ENCODE measurements around the gene ATXN1. TPM values are rescaled to one million over a fixed set of nuclear protein-coding genes. Genes with fewer than 3 reads are reported as not detected.

The ATXN1 gene
- polyA plus RNA-seq, 1 donor from 2014 or later: 28.2 TPM

DNA sequence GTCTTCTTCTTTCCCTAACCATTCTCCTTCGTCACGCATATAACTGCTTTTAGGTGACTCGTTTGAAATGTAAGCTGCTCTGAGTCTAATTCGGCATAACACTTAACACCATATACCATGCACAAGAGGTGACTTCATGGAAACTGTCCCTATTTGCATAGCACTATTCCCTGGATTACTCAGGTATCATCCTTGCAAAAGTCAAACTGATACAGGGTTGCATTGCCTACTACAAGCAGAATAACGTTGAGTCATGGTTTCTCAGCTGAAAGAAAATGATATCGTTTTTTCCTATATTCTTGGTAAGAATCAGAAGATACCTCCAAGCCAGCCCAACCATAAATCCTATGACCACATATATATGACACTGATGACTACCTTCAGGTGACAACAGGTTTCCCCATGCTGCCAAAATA lies 227.5 kb downstream of the ATXN1 start:
- Histone ChIP-seq H3K4me3 (ENCODE audit: low read length) (no peak overlapping the region), H3F3A (ENCODE audit: insufficient read depth, low read length, poor library complexity, severe bottlenecking) (no peaks in the 10 kb centered on the region), H3K4me2 (ENCODE audit: low read length) (no peak overlapping the region), H3K9me2 (ENCODE audit: insufficient read depth, low read length) (no peaks in the 10 kb centered on the region), H3K36me3 (ENCODE audit: insufficient read depth, low read length) (no peaks in the 10 kb centered on the region), H3K79me2 (replicated peaks; ENCODE audit: insufficient read depth, low read length) (no peaks in the 10 kb centered on the region), H3K27me3 (ENCODE audit: insufficient read depth, low read depth, low read length) (no peaks in the 10 kb centered on the region), H3K9ac (ENCODE audit: low read length) (no peak overlapping the region), H4K20me1 (ENCODE audit: insufficient read depth) (no peaks in the 10 kb centered on the region), H3K9me3 (ENCODE audit: low read length) (no peaks in the 10 kb centered on the region), H2AFZ (ENCODE audit: low read depth, low read length) (no peak overlapping the region), H3K27ac (ENCODE audit: low read length) (no peak overlapping the region)
- no peak for TF ChIP-seq EP300 (conservative IDR thresholded peaks at IDR 0.05; ENCODE audit: poor library complexity, severe bottlenecking)
- no peak for TF ChIP-seq RAD21 (conservative IDR thresholded peaks at IDR 0.05)
- TF ChIP-seq MXI1 (conservative IDR thresholded peaks at IDR 0.05; ENCODE audit: poor library complexity, severe bottlenecking): no peak
- TF ChIP-seq, protein P1, sequence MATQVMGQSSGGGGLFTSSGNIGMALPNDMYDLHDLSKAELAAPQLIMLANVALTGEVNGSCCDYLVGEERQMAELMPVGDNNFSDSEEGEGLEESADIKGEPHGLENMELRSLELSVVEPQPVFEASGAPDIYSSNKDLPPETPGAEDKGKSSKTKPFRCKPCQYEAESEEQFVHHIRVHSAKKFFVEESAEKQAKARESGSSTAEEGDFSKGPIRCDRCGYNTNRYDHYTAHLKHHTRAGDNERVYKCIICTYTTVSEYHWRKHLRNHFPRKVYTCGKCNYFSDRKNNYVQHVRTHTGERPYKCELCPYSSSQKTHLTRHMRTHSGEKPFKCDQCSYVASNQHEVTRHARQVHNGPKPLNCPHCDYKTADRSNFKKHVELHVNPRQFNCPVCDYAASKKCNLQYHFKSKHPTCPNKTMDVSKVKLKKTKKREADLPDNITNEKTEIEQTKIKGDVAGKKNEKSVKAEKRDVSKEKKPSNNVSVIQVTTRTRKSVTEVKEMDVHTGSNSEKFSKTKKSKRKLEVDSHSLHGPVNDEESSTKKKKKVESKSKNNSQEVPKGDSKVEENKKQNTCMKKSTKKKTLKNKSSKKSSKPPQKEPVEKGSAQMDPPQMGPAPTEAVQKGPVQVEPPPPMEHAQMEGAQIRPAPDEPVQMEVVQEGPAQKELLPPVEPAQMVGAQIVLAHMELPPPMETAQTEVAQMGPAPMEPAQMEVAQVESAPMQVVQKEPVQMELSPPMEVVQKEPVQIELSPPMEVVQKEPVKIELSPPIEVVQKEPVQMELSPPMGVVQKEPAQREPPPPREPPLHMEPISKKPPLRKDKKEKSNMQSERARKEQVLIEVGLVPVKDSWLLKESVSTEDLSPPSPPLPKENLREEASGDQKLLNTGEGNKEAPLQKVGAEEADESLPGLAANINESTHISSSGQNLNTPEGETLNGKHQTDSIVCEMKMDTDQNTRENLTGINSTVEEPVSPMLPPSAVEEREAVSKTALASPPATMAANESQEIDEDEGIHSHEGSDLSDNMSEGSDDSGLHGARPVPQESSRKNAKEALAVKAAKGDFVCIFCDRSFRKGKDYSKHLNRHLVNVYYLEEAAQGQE (IDR thresholded peaks at IDR 0.05; ENCODE audit: borderline replicate concordance): no peak
- TF ChIP-seq SMC3 (conservative IDR thresholded peaks at IDR 0.05; ENCODE audit: poor library complexity): no peak

DNA sequence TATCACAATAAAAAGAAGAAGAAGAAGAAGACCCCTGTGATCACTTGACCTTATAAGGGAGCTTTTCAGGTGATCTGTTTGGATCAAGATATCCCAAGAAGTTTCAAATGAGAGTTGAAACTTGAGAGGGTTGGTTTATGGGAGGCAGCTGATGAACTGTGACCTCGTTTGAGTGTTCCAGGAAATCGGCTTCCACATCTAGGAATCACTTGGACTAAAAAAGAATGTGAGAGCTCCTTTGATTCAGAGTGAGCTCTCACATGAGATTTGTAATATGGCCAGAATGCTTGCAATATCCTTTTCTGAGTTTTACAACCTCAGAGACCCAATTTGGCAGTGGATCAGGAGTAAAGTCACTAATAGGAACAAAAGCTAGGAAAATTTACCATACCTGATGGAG lies 228.1 kb downstream of the ATXN1 start:
- H3K79me2 ChIP-seq (replicated peaks; ENCODE audit: insufficient read depth, low read length): no peaks in the 10 kb centered on the region
- H2AFZ ChIP-seq (ENCODE audit: low read depth, low read length): no peak overlapping the region
- no peak overlapping the region for H3K27ac ChIP-seq (ENCODE audit: low read length)
- no peaks in the 10 kb centered on the region for H3K9me3 ChIP-seq (ENCODE audit: low read length)
- H3K4me3 ChIP-seq (ENCODE audit: low read length): no peak overlapping the region
- H3K9me2 ChIP-seq (ENCODE audit: insufficient read depth, low read length): no peaks in the 10 kb centered on the region
- TF ChIP-seq POLR2AphosphoS5 (IDR thresholded peaks at IDR 0.05): no peak
- no peak for TF ChIP-seq MXI1 (conservative IDR thresholded peaks at IDR 0.05; ENCODE audit: poor library complexity, severe bottlenecking)
- TF ChIP-seq EP300 (conservative IDR thresholded peaks at IDR 0.05; ENCODE audit: poor library complexity, severe bottlenecking): no peak
- TF ChIP-seq EZH2 (IDR thresholded peaks at IDR 0.05; ENCODE audit: borderline replicate concordance, insufficient read depth, low read length, poor library complexity, severe bottlenecking): no peak
- TF ChIP-seq RAD21 (conservative IDR thresholded peaks at IDR 0.05): no peak
- TF ChIP-seq SMC3 (conservative IDR thresholded peaks at IDR 0.05; ENCODE audit: poor library complexity): no peak
- TF ChIP-seq, protein P2, sequence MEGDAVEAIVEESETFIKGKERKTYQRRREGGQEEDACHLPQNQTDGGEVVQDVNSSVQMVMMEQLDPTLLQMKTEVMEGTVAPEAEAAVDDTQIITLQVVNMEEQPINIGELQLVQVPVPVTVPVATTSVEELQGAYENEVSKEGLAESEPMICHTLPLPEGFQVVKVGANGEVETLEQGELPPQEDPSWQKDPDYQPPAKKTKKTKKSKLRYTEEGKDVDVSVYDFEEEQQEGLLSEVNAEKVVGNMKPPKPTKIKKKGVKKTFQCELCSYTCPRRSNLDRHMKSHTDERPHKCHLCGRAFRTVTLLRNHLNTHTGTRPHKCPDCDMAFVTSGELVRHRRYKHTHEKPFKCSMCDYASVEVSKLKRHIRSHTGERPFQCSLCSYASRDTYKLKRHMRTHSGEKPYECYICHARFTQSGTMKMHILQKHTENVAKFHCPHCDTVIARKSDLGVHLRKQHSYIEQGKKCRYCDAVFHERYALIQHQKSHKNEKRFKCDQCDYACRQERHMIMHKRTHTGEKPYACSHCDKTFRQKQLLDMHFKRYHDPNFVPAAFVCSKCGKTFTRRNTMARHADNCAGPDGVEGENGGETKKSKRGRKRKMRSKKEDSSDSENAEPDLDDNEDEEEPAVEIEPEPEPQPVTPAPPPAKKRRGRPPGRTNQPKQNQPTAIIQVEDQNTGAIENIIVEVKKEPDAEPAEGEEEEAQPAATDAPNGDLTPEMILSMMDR (IDR thresholded peaks at IDR 0.05; ENCODE audit: poor library complexity, severe bottlenecking): no peak
- TF ChIP-seq TAF1 (IDR thresholded peaks at IDR 0.05; ENCODE audit: low read depth): no peak
- TF ChIP-seq, protein P1 (IDR thresholded peaks at IDR 0.05; ENCODE audit: borderline replicate concordance): no peak
- H3K36me3 ChIP-seq (ENCODE audit: insufficient read depth, low read length): no peaks in the 10 kb centered on the region
- no peaks in the 10 kb centered on the region for H4K20me1 ChIP-seq (ENCODE audit: insufficient read depth)
- no peak overlapping the region for H3K9ac ChIP-seq (ENCODE audit: low read length)
- H3F3A ChIP-seq (ENCODE audit: insufficient read depth, low read length, poor library complexity, severe bottlenecking): no peaks in the 10 kb centered on the region
- H3K4me2 ChIP-seq (ENCODE audit: low read length): no peak overlapping the region
- H3K27me3 ChIP-seq (ENCODE audit: insufficient read depth, low read depth, low read length): no peaks in the 10 kb centered on the region

Measured in neural cell (in vitro differentiated cells).